NCI-H524 treated with DMSO at 0.1 percent for 48 hours (cell line): ENCODE data around the gene UBQLN4.
"Not testable (repeated sequence)": the region's sequence is repeated elsewhere in the genome, so short reads cannot be mapped to it uniquely, and the experiment has no call there.

Source experiments
- DNase-seq: peaks from one replicate; lab custom pipeline; 2025; lab: John Stamatoyannopoulos, UW

UBQLN4 gene

GRCh38 chr1:156060937-156061636, 7.5 kb upstream of the UBQLN4 start, which contains the start of gene RAB25:
Gene RAB25, plus strand, starts transcription at chr1:156061160. Its CDS starts 241 bp downstream, at chr1:156061401.
- DNase-seq: no peak

- no peak for DNase-seq
Measured at GRCh38 chr1:156056326-156056849, 2.8 kb upstream of the UBQLN4 start.

GRCh38 chr1:156055281-156056048, 1.9 kb upstream of the UBQLN4 start:
- DNase-seq: no peak

- peak; percentile 93 for DNase-seq
Measured at GRCh38 chr1:156054500-156055280, 1.1 kb upstream of the UBQLN4 start, which contains the start of gene LAMTOR2. Gene LAMTOR2, plus strand, starts transcription at chr1:156054782. Its CDS starts 108 bp downstream, at chr1:156054890.

- peak; percentile 26 for DNase-seq
Measured at GRCh38 chr1:156052862-156053767, 483 bp downstream of the UBQLN4 start.

GRCh38 chr1:156051011-156051725, 2.4 kb downstream of the UBQLN4 start:
- no peak for DNase-seq

- DNase-seq: no peak
Measured at GRCh38 chr1:156050376-156050775, 3.2 kb downstream of the UBQLN4 start.

GRCh38 chr1:156048663-156049258, 4.8 kb downstream of the UBQLN4 start:
- no peak for DNase-seq

GRCh38 chr1:156045076-156045475, 8.5 kb downstream of the UBQLN4 start:
- no peak for DNase-seq

GRCh38 chr1:156042828-156043227, 10.8 kb downstream of the UBQLN4 start:
- DNase-seq: no peak

GRCh38 chr1:156034991-156035390, 18.6 kb downstream of the UBQLN4 start:
- DNase-seq: not testable (repeated sequence)

- no peak for DNase-seq
Measured at GRCh38 chr1:156033011-156033410, 20.6 kb downstream of the UBQLN4 start.

GRCh38 chr1:156026588-156026987, 27.0 kb downstream of the UBQLN4 start:
- DNase-seq: no peak

- peak; percentile 10 for DNase-seq
Measured at GRCh38 chr1:156025876-156026275, 27.7 kb downstream of the UBQLN4 start.

GRCh38 chr1:156024801-156025200, 28.8 kb downstream of the UBQLN4 start:
- DNase-seq: no peak

- no peak for DNase-seq
Measured at GRCh38 chr1:156021954-156022353, 31.6 kb downstream of the UBQLN4 start.

GRCh38 chr1:156021093-156021428, 32.5 kb downstream of the UBQLN4 start:
- no peak for DNase-seq

- DNase-seq: peak; percentile 51
Measured at GRCh38 chr1:156020293-156021092, 33.1 kb downstream of the UBQLN4 start, which contains the start of gene SSR2. Gene SSR2, minus strand, starts transcription at chr1:156020951. Its CDS starts 784 bp downstream, at chr1:156020167.

- no peak for DNase-seq
Measured at GRCh38 chr1:156019946-156020292, 33.7 kb downstream of the UBQLN4 start.
